IMR-90 (cell line): ENCODE measurements around the gene CEBPB. TPM values are rescaled to one million over a fixed set of nuclear protein-coding genes. Genes with fewer than 3 reads are reported as not detected.

Source experiments
- ATAC-seq: fragments of 200-7000 bp; cut with Tn5 transposase; 2 replicates; pipeline ENCODE4 v1.9.1; 2020; ENCODE audit warnings: low read depth, mild to moderate bottlenecking, moderate library complexity
- BruUV-seq: library from RNA; stranded (reverse); fragments of 400-500 nt; replicated peaks from 2 replicates; lab custom pipeline; 2021; lab: Mats Ljungman, UMichigan
- CTCF ChIA-PET: fragments of 300-600 bp; formaldehyde crosslinking; extraction: SDS; loops from one replicate; lab custom pipeline; 2021; ENCODE audit warnings: antibody characterized with exemption; lab: Yijun Ruan, JAX
- POLR2A ChIA-PET: fragments of 300-600 bp; sonication (Branson Sonifier 250); formaldehyde crosslinking; loops from one replicate; lab custom pipeline; 2022; ENCODE audit warnings: antibody characterized with exemption; ENCODE audit not compliant: unreplicated experiment; lab: Charles Lee
- DNase-seq: peaks from one replicate; pipeline ENCODE4 v3.0.0; 2013
- H2AFZ ChIP-seq: replicated peaks from 2 replicates; pipeline ENCODE3; 2013; ENCODE audit warnings: low read length, mild to moderate bottlenecking; ENCODE audit not compliant: poor library complexity
- H2AK5ac ChIP-seq: 2 replicates; pipeline ENCODE4 v1.6.1; 2013; ENCODE audit warnings: low read depth, low read length, inconsistent platforms
- H2AK9ac ChIP-seq: replicated peaks from 2 replicates; pipeline ENCODE3; 2013; ENCODE audit warnings: mild to moderate bottlenecking, low read depth, low read length, moderate library complexity; ENCODE audit not compliant: poor library complexity
- H2BK120ac ChIP-seq: 2 replicates; pipeline ENCODE4 v1.6.1; 2013; ENCODE audit warnings: low read depth, low read length, inconsistent platforms
- H2BK15ac ChIP-seq: 3 replicates; pipeline ENCODE4 v1.6.1; 2013; ENCODE audit warnings: low read depth, low read length, inconsistent platforms
- H2BK20ac ChIP-seq: 2 replicates; pipeline ENCODE4 v1.6.1; 2013; ENCODE audit warnings: low read depth, mild to moderate bottlenecking, inconsistent platforms, low read length, moderate library complexity
- H2BK5ac ChIP-seq: 2 replicates; pipeline ENCODE4 v1.6.1; 2013; ENCODE audit warnings: mild to moderate bottlenecking, low read depth, low read length, inconsistent platforms; ENCODE audit not compliant: poor library complexity, severe bottlenecking
- H3K14ac ChIP-seq: replicated peaks from 2 replicates; pipeline ENCODE4 v1.6.1; 2013; ENCODE audit warnings: low read depth, low read length, inconsistent platforms
- H3K18ac ChIP-seq: 2 replicates; pipeline ENCODE4 v1.6.1; 2013; ENCODE audit warnings: low read depth, low read length, control low read depth
- H3K23ac ChIP-seq: 2 replicates; pipeline ENCODE4 v1.6.1; 2013; ENCODE audit warnings: low read depth, low read length, inconsistent platforms
- H3K27ac ChIP-seq: 2 replicates; pipeline ENCODE4 v1.5.1; 2013; ENCODE audit warnings: mild to moderate bottlenecking, control low read depth, low read length; ENCODE audit not compliant: insufficient read depth
- H3K27me3 ChIP-seq: 2 replicates; pipeline ENCODE4 v1.6.1; 2013; ENCODE audit warnings: low read length; ENCODE audit not compliant: control insufficient read depth, insufficient read depth
- H3K36me3 ChIP-seq: 2 replicates; pipeline ENCODE4 v1.6.1; 2013; ENCODE audit warnings: low read length, mixed read lengths; ENCODE audit not compliant: control insufficient read depth, insufficient read depth
- H3K4ac ChIP-seq: 2 replicates; pipeline ENCODE4 v1.6.1; 2013; ENCODE audit warnings: low read depth, low read length, inconsistent platforms
- H3K4me1 ChIP-seq: 2 replicates; pipeline ENCODE4 v1.6.1; 2013; ENCODE audit warnings: low read length, mixed read lengths; ENCODE audit not compliant: control insufficient read depth, insufficient read depth
- H3K4me2 ChIP-seq: 2 replicates; pipeline ENCODE4 v1.6.1; 2013; ENCODE audit warnings: low read depth, mild to moderate bottlenecking, control low read depth, low read length, moderate library complexity
- H3K4me3 ChIP-seq: 2 replicates; pipeline ENCODE4 v1.5.1; 2013; ENCODE audit warnings: low read depth, mild to moderate bottlenecking, control low read depth, low read length, moderate library complexity; ENCODE audit not compliant: insufficient read depth
- H3K56ac ChIP-seq: 2 replicates; pipeline ENCODE4 v1.6.1; 2013; ENCODE audit warnings: low read length, inconsistent platforms; ENCODE audit not compliant: insufficient read depth; ENCODE audit errors: extremely low read depth
- H3K79me1 ChIP-seq, 2 experiments: 2 replicates each; pipeline ENCODE4 v1.6.1; 2013; ENCODE audit warnings: low read length in 2 of 2, inconsistent platforms in 1 of 2, low read depth in 1 of 2
- H3K9ac ChIP-seq: 2 replicates; pipeline ENCODE4 v1.6.1; 2013; ENCODE audit warnings: low read depth, low read length, control low read depth
- H3K9me1 ChIP-seq: 2 replicates; pipeline ENCODE4 v1.6.1; 2013; ENCODE audit warnings: low read length, inconsistent platforms; ENCODE audit not compliant: insufficient read depth
- H3K9me3 ChIP-seq: 2 replicates; pipeline ENCODE4 v1.6.1; 2013; ENCODE audit warnings: low read length; ENCODE audit not compliant: control insufficient read depth, insufficient read depth
- H4K20me1 ChIP-seq: 2 replicates; pipeline ENCODE4 v1.6.1; 2013; ENCODE audit warnings: low read length, inconsistent platforms; ENCODE audit not compliant: insufficient read depth
- H4K5ac ChIP-seq: 2 replicates; pipeline ENCODE4 v1.6.1; 2013; ENCODE audit warnings: mild to moderate bottlenecking, low read depth, low read length, control low read depth
- H4K8ac ChIP-seq, 2 experiments: 2 replicates each; pipeline ENCODE4 v1.6.1; 2013; ENCODE audit warnings: low read depth in 2 of 2, low read length in 2 of 2, control low read depth in 1 of 2, inconsistent platforms in 1 of 2
- H4K91ac ChIP-seq: 2 replicates; pipeline ENCODE4 v1.6.1; 2013; ENCODE audit warnings: low read depth, low read length, inconsistent platforms; ENCODE audit not compliant: insufficient read depth
- POLR2A ChIP-seq: IDR thresholded peaks from 2 replicates; pipeline ENCODE4 v1.6.1; 2012; ENCODE audit warnings: mild to moderate bottlenecking, low read depth, low read length
- WGBS, 2 experiments: methylation state at CpG; one replicate each; pipeline versions ENCODE4 v1.1.5 to v1.1.7; 2013; ENCODE audit warnings: missing lambda C conversion rate in 2 of 2; ENCODE audit not compliant: insufficient read length in 1 of 2; ENCODE audit errors: extremely low coverage in 2 of 2; 5-methylcytosine and 5-hydroxymethylcytosine counted together
- dilution Hi-C: fragments of 300-500 bp; cut with HindIII; formaldehyde crosslinking; loops from one replicate; pipeline ENCODE4 v1.14.3; 2018; ENCODE audit warnings: low sequenced_read_pairs; ENCODE audit not compliant: unreplicated experiment
- in situ Hi-C: fragments of 300-500 bp; cut with MboI; formaldehyde crosslinking; loops from 3 replicates; pipeline ENCODE4 v1.14.3; 2019; ENCODE audit warnings: low sequenced_read_pairs, inconsistent platforms, mixed read lengths
- intact Hi-C: fragments of 100-400 bp; cut with micrococcal nuclease; formaldehyde crosslinking; loops from 2 replicates; pipeline ENCODE4 v1.10.0; 2022
- polyA plus RNA-seq, 3 experiments: library from polyadenylated mRNA; depleted of rRNA; stranded (reverse); fragments of >200 nt; gene quantifications; 2 replicates each; pipeline ENCODE4 v1.2.3, GENCODE V29; 2012; ENCODE audit warnings: low replicate concordance in 1 of 3
- total RNA-seq: library from RNA; depleted of rRNA; stranded (reverse); fragments of >200 nt; gene quantifications from 2 replicates; pipeline ENCODE4 v1.2.3, GENCODE V29; 2012

Gene CEBPB
- total and polyA plus RNA-seq, 2 of the 4 experiments (the other 2 are of a cell fraction), result 3.4 to 17.4 TPM

DNA sequence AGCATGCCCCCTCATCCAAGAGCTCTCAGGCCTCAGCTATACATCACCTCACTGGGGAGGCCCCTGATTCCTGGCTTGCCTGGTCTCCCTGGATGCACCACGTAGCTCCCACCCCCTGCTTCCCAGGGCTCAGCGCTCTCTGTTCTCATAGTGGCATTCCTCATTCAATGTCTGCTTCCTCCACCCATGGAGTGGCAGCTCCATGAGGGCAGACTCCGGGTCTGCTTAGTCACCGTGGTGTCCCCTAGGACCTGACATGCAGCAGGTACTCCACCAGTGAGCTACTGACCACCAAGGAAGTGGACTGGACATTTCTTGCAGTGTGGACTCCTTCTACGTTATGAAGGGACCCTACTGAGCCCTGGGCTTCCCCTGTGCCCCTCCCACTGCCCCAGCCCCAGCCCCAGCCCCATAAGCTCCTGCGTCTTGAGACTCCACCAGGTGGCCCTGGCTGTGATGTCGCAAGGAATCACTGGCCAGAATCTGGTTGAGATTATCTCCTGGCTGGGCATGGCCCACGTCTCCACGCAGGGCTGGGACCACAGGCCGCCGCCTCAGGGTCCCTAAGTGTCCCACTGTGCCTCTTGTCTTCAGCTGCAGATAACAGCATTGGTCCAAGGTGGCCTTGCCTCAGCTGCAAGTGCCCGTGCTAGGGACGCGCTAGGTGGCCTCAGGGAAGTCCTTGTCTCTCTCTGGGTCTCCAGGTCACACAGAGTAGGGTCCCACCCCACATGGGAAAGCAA lies 26.7 kb downstream of the CEBPB start:
- no peak overlapping the region for H4K91ac ChIP-seq
- ATAC-seq (no peak), DNase-seq (no peak)
- no peak overlapping the region for H3K18ac ChIP-seq
- no peak overlapping the region for H4K5ac ChIP-seq
- H3K4me2 ChIP-seq, result no peak overlapping the region
- H2BK15ac ChIP-seq, result no peak overlapping the region
- 0 out of 2 replicates have a peak, but pooled peaks cover 3% of the 10 kb centered on the region for H3K9me3 ChIP-seq
- no peak overlapping the region for H3K27ac ChIP-seq
- no peak for TF ChIP-seq POLR2A
- H2BK5ac ChIP-seq, result no peak overlapping the region
- no peak overlapping the region for H4K8ac ChIP-seq
- in situ Hi-C loops (no loop called here), dilution Hi-C loops (no loop called here), intact Hi-C loops (no loop called here)
- no peaks in the 10 kb centered on the region; the same call in 1 of the 2 replicates for H3K27me3 ChIP-seq
- no peaks in the 10 kb centered on the region for H3K79me1 ChIP-seq
- no peak overlapping the region for H3K4ac ChIP-seq
- peaks cover 5% of the 10 kb centered on the region; the same call in 1 of the 2 replicates for H3K9me1 ChIP-seq
- H4K20me1 ChIP-seq, result no peaks in the 10 kb centered on the region
- no peak overlapping the region for H3K4me3 ChIP-seq
- H2BK20ac ChIP-seq, result no peak overlapping the region
- H3K23ac ChIP-seq, result no peak overlapping the region
- POLR2A ChIA-PET, result interaction anchor here (0.6 to 1.2 kb wide), 2 partner anchors 9 to 87 kb away, joined by 3 to 8 read pairs; no protein-coding TSS in a partner anchor
- CTCF ChIA-PET, result interaction anchor here (1.3 kb wide), 1 partner anchor 10 kb away, joined by 3 read pairs; no protein-coding TSS in a partner anchor
- H2AK9ac ChIP-seq, result peak overlapping the region; percentile 52
- WGBS, 2 experiments, result 98% methylated on average over 8 of the region's 14 CpGs; no CpG with 5 or more reads in 1 of the 2 experiments
- H3K14ac ChIP-seq, result no peak overlapping the region
- H3K56ac ChIP-seq, result no peak overlapping the region
- peak overlapping the region; percentile 42 for H2AK5ac ChIP-seq
- H3K36me3 ChIP-seq, result no peaks in the 10 kb centered on the region
- H3K4me1 ChIP-seq, result peaks cover 5% of the 10 kb centered on the region
- no peak overlapping the region for H3K9ac ChIP-seq
- no peak overlapping the region for H2AFZ ChIP-seq
- 0 out of 2 replicates have a peak overlapping the region, but pooled peaks have one; percentile 15 for H2BK120ac ChIP-seq
- BruUV-seq, result no TSS peak
